ENCODE measurements around the gene GCK.

GCK gene

DNA sequence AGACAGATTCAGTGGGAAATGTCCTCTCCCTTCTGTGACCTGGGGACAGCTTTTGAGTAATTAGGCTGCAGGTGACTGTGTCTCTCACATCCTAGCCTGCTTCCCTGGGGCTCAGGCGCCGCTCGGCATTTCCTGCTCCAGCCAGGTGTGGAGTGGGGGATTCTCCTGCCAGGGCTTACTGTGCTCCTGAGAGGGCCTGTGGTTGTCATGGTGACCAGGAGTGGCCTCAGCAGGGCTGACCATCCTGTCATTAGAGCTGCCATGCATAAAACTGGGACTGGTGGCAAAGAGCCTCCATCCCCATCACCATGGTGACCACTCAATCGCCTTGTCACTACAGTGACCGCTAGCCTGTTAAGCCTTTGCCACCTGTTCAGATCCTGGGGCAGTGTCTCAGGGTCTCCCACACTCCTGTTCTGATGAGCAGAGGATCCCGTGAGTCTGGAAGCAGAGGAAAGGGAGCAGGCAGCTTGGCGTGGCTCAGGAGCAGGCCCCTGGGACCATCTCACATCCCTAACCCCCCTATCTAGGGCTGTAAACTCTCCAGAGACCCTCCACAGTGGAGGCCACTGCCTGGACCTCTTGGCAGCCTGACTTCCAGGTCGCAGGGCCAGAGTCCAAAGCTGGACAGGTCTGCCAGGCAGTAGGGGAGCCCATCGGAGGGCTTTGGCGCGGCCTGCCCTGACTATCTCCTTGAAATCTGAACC is at the start of gene GCK:
Gene GCK, minus strand, starts transcription at position 154 of the 707 bp plus-strand sequence. CDS start 486 bp downstream, outside the sequence.
- DNase-seq (ENCODE audit: low spot score): peak; percentile 94

DNA sequence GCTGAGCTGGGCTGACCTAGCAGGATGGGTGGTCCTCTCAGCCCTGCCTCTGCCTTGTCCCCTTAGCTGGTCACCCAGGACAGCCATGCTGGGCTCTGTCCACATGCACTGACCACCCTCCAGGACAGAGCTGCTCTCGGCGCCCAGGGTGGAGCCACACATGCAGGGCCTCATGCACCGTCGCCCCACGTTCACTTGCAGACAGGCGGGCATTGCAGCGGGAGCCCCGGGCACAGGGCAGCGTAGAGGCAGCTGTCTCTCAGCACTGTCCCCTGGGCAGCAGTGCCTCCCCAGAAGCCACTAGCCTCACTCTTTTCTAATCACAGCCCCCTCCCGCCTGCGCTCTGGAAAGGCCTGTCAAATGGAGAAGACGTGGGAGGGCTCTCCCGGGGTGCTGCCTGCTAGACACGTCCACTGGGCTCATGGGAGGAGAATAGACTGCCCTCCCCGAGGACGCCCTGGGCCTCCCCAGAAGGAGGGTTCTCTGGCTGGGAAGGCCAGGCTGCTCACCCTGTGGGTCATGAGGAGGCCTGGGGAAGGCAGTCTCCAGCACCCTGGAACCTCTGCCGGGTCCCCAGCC is 49.0 kb upstream of the GCK start:
- DNase-seq (ENCODE audit: low spot score): no peak

DNA sequence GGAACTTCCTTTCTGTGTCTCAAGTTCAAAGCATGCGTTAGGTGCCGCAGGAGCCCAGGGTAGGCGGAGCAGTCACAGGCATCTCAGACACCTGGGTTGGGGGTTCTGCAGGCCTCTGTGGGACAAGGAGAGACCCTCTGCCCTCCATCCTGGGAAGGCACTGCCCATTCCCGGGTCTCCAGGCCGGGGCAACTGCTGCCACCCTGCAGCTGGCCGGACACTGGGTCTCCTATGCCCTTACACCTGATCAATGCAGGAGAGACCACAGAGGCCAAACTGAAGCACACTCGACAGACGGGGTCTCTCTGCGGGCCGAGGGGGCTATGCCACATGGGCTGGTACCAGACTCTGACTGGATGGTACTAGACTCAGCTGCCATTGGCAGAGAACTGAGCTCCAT is 48.5 kb upstream of the GCK start:
- DNase-seq (ENCODE audit: low spot score): no peak

DNA sequence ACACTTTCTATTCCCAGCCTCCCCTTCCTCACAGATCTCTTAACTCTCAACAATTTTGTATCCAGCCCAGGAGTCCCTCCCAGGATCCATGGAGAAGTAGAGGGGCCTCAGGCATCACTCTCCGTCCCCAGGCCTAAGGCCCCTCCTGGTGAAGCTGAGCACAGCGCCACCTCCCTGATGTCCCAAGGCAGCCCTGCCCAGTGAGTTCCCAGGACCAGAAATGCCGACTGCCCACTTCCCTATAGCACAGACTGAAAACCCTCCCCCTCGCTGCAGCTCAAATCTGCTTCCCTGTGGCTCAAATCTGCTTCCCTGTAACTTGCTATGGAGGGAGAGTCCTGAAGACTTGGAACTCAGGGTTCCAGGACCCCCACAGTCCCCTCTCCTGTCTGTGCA is 47.1 kb upstream of the GCK start:
- no peak for DNase-seq (ENCODE audit: low spot score)

DNA sequence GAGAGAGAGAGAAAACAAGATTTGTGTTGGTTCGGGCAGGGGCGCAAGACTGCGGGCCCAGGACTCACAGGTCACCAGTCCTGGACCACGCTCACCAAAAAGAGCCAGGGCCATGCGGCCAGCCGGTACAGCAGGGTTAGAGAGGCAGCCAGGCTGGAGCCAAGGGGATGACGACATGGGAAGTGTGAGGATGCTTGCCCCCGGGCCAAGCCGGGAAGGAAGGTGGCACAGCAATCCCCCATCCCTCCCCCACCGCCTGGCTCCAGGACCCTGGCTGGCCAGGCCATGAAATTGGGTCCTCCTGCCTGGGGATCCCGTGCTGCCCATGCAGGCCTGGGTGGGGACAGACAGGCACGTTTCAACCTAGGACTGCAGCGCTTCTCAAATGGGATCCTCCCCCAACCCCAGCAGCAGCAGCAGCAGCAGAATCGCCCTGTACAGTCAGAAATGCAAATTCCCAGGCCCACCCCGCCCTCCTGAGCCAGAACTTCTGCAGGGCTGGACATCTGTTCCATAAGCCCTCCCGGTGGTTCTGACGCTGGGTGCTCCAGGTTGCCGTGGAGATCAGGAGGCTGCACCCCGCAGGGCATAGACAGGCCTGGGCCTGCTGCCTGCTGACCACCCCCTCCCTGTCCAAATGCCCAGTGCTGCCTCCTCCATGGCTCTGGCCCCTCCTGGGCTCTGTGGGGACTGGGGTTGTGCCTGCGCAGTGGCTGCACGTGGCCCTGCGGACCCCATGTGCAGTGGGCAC is 46.5 kb upstream of the GCK start:
- no peak for DNase-seq (ENCODE audit: low spot score)

DNA sequence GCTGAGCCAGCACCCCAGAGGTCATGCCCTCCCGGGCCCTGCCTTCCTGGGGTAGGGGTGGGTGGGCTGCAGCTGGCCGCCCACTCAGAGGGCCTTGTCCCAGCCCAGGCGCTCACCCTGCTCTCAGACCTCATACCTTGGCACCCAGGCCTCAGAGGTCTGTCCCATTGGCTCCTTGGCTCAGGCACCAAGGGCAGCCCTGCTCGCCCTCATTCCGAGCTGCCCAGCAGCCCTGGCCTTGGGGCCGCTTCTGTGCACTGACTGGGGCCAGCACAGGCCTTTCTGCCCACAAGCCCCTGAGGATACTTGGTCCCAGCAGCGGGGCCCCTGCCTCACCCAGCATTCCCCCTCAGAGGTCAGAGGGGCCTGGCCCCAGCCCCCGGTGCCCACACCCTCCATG is 45.8 kb upstream of the GCK start:
- no peak for DNase-seq (ENCODE audit: low spot score)

DNA sequence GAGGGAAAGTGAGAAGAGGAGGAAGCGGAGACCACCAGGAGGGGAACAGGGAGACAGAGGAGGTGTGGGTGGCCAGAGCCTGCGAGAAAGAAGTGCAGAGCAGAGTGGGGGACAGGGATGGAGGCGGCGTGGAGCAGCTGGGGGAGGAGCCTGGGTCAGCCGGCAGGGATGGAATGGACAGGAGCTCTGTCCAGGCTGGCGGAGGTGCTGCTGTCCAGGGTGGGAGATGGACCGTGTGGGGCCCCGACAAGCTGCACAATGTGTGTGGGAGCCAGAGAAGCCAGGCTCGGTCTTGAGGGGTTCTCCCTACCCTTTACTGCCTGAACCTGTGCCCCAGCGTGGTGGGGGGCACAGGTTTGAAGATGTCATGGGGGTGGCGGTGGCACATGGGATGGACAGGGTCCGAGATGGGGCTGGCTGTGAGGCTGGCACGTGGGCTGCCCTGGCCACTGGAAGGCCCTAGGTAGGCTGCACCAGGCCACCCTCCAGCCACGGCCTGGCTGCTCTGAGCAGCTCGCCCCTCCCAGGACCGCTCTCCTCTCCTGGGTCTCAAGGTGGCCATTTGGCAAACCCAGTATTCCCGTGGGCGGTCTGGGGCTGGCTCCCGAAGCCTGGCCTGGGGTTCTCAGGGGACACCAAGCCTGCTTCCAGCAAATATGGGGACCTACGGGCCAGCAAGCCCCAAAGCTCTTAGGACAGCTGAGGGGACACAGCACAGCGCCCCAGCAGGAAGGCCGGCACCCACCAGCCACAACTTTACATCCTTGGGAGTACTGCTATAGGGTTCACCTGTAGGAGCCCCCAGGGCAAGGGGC is 43.9 kb upstream of the GCK start:
- DNase-seq (ENCODE audit: low spot score): no peak

DNA sequence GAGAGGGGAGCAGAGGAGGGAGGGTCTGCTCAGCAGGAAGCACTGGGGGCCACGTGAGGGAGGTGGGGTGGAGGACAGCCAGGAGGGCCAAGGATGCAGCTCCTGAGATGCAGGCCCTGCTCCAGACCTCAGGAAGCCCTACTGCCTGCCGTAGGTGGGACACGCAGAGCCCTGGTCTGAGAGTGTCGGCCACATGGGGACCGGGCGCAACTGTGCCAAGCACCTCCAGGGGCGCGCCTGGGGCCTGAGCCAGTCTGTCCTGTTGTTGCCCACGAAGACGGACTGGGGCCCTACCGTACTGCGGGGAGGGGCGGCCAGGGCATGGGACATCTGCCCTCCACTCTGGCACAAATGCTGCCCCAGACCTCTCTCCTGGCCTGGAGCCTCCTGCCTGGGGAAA is 43.2 kb upstream of the GCK start:
- DNase-seq (ENCODE audit: low spot score): no peak

DNA sequence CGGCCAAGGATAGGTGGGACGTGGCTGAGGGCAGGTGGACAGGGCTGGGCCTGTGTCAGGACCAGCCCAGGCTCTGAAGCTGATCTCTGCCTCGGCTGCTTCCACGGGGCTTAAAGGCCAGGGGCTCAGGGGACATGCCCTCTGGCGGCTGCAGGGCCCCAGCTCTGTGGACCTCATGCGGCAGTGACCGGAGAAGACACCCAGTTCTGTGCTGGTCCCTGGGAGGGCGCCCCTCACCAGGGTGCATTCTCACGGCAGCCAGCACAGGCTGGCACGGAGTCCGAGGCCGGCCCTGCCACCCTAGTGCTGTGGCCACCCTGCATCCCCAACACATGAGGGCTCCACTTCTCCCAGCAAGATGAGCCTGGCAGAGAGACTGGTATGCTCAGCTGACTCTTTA is 41.8 kb upstream of the GCK start:
- DNase-seq (ENCODE audit: low spot score): no peak

DNA sequence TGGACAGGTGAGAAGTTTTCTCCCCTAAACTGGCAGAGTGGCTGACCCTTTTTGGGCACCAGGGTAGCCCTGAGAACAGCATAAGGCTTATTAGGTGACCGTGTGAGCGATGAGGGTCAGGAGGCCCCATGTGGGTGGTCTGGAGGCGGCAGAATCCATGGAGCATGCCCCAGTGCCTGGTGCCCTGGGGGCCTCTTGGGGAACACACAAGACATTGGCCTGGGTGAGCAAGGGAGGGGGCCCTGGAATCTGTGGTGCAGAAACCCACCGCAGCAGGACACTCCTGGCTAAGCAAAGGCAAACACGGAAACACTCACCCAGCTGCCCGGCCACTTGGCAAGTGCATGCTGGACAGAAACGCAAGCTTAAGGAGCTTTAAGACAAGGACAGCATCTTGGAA is 41.0 kb upstream of the GCK start:
- no peak for DNase-seq (ENCODE audit: low spot score)

DNA sequence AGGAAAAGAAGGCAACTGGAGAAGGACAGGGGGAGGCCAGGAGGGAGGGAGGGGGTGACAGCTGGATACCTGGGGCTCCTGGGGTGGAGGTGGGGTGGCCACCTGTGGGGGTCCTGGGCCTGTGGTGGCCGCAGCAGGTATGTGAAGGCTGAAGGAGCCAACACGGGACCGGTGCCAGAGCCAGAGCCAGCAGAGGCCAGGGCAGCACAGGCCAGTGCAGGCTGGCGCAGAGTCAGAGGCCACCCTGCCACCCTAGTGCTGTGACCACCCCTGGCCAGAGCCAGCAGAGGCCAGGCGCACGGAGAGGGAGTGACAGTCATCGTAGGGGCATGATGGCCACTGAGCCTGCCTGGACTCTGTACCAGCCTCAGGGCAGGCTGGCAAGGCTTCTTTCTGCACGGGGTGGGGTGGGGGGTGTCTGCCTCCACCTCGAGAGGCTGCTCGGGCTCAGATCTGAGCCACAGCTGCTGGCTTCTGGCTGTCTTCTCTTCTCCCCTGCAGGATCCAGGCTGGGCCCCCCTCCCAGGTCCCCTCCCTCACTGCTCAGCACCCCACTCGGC is 40.4 kb upstream of the GCK start:
- DNase-seq (ENCODE audit: low spot score): no peak

DNA sequence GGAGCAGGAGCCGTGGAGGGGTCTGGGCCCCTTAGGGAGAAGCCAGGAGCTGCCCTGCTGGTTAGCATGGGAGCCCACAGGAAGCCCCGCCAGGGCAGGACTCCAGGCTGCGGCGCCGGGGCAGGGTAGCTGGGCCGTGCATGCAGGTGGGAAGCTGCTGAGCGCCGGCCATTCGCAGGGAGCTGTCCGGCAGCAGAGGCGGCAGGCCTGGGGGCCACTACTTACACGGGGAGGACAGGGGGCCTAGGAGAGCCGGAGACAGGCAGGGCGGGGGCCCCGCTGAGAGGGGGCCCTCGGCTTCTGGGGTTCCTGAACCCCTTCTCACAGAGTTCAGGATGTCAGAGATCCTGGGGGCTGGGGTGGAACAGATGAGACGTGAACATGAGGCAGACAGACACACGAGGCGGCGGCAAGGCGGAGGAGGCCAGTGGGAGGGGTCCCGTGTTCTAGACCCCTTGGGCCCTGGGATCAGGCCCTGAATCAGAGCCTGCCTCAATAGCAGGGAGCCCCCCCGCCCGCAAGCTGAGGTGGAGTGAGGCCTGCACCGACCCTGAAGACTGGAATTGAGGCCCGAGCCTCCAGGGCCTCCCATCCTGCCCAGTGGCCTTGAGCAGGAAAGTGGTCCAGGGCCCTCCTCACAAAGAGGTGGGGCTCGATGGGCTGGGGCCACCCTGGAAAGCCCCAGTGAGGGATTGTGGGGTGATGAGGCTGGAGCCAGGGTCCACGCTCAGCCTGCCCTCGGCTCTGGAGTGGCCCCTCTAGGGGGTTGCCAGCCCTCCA is 39.5 kb upstream of the GCK start:
- DNase-seq (ENCODE audit: low spot score): no peak

DNA sequence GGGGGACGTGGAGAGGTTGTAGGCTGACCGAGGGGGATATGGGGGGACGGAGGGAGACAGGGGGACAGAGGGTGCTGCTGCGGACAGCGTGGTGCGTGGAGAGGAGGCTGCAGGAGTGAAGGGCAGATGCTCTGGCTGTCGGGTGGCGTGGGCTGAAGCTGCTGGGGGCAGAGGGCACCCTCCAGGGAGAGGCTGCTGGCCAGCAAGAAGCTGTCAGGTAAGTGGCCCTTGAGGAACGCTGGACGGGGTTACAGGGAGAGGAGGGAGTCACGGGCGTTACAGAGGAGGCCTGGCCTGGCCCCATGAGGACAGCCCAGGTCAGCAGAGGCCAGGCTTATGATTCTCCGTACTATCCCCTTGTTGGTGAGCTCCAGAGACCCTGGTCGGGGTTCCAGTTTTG is 38.7 kb upstream of the GCK start:
- DNase-seq (ENCODE audit: low spot score): no peak

DNA sequence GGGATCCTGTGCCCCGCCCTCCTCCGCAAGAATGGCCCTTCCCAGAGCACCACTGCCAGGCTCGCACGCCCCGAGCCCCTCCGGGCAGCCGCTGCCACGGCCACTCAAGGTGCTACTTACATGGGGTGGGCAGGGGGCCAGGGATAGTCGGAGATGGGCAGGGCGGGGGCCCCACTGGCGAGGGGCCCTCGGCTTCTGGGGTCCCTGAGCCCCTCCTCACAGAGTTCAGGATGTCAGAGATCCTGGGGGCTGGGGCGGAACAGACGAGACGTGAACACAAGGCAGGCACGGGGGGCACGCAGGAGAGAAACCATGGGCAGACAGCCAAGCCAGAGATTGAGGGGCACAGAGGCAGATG is 37.1 kb upstream of the GCK start:
- DNase-seq (ENCODE audit: low spot score): no peak

DNA sequence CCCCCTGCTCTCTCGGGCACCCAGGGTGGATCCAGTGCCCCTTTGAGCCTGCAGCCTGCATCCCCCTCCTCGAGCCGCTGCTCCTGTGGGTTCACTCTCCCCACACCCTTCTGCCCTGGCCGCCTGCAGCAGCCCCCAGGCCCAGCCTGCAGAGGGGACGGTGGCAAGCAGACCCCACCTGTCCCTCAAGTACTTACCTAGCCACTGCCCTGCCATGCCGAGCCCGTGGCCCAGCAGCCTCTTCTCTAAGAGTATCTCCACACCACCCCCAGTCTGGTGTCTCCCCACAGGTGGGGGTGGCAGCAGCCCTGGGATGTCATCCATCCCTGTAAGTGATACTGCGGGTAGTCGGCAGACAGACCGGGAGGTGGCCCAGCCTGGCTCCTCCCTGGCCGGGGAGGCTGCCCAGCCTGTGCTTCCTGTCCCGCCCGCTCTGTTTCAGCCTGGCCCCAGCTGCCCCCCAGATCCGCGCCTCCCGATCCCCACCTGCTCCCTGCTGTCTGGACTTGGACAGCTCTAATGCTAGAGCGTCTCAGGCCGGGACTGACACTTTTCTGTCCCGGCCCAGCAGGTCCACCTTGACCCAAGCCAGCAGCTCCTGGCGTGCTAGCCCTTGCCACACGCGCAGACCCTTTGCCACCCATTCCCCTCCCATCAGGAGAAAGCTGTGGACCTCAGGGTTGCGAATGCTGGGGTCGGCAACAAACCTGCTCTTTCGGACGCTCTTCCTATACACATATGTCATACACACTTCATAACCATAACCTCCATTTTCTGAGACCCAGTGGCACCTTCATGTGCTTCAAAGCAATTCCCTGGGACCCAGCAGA is 36.5 kb upstream of the GCK start:
- DNase-seq (ENCODE audit: low spot score): peak; percentile 57

DNA sequence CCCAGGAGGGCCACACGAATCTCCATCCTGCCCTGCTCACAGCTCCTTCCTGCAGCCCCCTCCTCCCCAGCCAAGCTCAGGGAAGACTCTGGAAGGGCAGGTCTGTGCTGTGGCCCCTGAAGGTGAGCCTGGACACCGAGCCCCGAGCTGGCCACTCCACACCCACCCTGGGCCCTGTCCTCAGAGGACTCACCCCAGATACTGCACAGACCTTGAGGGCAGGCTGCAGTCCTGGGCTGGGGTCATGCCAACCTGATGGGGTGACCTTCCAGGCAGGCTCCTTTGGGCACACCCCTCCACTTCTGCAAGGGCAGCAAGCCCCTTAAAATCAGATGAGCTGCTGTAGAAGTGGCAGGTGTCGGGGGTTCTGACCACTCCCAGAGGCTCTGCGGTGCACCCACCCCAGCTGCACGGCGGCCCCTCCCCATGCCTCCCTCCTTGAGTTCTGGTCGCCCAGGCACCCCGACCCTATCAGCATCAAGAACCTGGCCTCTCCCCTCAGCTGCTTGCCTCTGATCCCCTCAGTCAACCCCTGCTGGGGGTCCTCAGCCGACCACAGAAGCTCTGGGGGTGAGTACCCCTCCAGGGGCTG is 35.8 kb upstream of the GCK start:
- DNase-seq (ENCODE audit: low spot score): no peak

DNA sequence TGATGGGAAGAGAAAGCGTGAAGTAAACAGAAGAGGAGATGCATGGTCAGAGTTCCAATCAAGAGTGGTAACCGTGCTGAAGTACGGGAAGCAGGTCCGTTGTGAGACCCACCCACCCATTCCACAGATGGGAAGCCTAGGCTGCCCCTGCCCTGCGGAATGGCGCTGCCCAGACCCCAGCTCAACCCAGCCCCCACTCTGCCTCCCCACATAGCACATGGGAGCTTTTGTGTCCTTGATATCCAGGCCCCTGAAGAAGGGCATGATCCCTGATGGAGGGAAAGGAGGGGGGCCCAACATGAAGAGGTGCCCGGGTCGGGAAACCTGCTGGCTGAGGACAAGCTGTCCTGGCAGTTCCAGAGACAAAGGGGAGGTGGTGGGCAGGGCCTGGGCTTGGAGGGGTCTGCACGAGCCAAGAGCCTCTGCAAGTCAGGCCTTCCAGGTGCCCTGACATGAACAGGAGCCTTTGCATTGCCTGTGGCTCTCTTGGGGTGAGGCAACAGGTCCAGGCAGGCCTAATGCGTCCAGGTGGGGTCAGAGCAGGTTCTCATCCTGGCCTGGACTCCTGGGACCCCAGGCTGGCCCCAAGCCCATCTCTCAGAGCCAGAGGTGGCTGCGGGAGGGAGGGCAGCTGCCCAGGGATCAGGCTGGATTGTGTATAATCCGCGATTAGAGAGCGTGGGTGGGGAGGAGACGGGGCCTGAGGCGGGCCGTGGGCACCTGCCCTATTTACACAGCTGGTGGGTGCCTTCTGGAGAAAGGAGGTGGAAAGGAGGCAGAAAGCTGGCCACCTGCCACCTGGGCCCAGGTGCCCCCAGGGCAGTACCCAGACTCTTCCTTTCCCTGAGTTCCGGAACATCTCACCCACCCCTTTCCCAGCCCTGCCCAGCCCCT is 35.1 kb upstream of the GCK start:
- no peak for DNase-seq (ENCODE audit: low spot score)

DNA sequence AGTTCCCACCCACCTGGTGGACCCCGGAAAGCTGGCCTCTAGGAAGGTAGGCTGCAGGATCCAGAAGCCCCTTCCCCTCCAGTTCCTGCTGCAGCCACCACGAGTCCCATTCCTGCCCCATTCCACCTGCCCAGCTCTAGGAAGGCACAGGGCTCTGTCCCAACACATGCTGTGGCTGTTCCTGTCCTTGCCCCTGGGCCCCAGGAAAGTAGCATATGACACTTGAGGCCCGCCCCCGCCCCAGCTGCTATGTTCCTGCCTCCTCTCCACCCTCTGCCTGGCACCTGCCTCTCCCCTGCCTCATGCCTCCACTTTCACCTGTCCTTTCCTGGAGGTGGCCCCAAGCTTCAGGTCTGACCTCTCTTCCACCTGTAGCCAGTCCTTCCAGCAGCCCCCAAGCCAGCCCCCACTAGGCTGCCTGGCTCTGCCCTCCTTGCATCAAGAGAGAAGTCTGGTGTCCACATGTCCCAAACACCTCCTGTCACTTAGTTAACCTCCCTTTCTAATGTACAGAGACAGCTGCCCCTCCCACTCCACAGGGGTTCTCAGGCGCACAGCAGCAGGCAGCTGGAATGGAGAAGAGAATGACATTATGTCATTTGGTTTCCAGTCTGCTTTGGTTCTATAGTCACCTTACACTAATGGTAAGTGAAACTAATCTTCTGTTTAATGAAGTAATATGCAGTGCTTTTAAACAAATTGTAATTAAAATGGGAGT is 34.3 kb upstream of the GCK start:
- DNase-seq (ENCODE audit: low spot score): no peak

All from cerebellar cortex (tissue), 1 donor.